Endodermal cell (in vitro differentiated cells): ENCODE measurements around the gene PCDHGC4. TPM values are rescaled to one million over a fixed set of nuclear protein-coding genes. Genes with fewer than 3 reads are reported as not detected.

ENCODE experiments used
- DNase-seq: peaks from one replicate; pipeline ENCODE4 v3.0.0-alpha.2; 2017
- H3K27ac ChIP-seq: 2 replicates; pipeline ENCODE4 v1.5.1; 2013; ENCODE audit warnings: mild to moderate bottlenecking, low read depth, low read length, moderate library complexity
- H3K27me3 ChIP-seq: 2 replicates; pipeline ENCODE4 v1.6.1; 2013; ENCODE audit warnings: mild to moderate bottlenecking, low read length, moderate library complexity; ENCODE audit not compliant: insufficient read depth, control insufficient read depth, poor library complexity, severe bottlenecking
- H3K36me3 ChIP-seq: 2 replicates; pipeline ENCODE4 v1.7.0; 2013; ENCODE audit warnings: mild to moderate bottlenecking, low read length, moderate library complexity; ENCODE audit not compliant: control insufficient read depth, insufficient read depth
- H3K4me1 ChIP-seq: one replicate; pipeline ENCODE4 v1.7.0; 2013; ENCODE audit warnings: low read length; ENCODE audit not compliant: control insufficient read depth, insufficient read depth
- H3K4me3 ChIP-seq: 2 replicates; pipeline ENCODE4 v1.5.1; 2013; ENCODE audit warnings: mild to moderate bottlenecking, low read length, moderate library complexity
- H3K9ac ChIP-seq: 2 replicates; pipeline ENCODE4 v1.6.1; 2013; ENCODE audit warnings: mild to moderate bottlenecking, low read length, moderate library complexity; ENCODE audit not compliant: poor library complexity, severe bottlenecking; ENCODE audit errors: extremely low read depth
- H3K9me3 ChIP-seq: 2 replicates; pipeline ENCODE4 v1.6.1; 2013; ENCODE audit warnings: mild to moderate bottlenecking, low read length, moderate library complexity; ENCODE audit not compliant: control insufficient read depth
- H3K27ac Mint-ChIP-seq: 2 replicates; pipeline ENCODE4 v1.8.0; 2020; ENCODE audit warnings: mixed read lengths
- H3K27me3 Mint-ChIP-seq: 2 replicates; pipeline ENCODE4 v1.8.0; 2021; ENCODE audit warnings: mild to moderate bottlenecking, mixed read lengths; ENCODE audit not compliant: insufficient read depth
- H3K36me3 Mint-ChIP-seq: 2 replicates; pipeline ENCODE4 v1.8.0; 2020; ENCODE audit warnings: low read depth, mixed read lengths
- H3K4me1 Mint-ChIP-seq: 2 replicates; pipeline ENCODE4 v1.8.0; 2020; ENCODE audit warnings: mixed read lengths
- H3K4me3 Mint-ChIP-seq: 2 replicates; pipeline ENCODE4 v1.8.0; 2020; ENCODE audit warnings: mild to moderate bottlenecking, moderate library complexity, mixed read lengths
- H3K9me3 Mint-ChIP-seq: 2 replicates; pipeline ENCODE4 v1.8.0; 2020; ENCODE audit warnings: mild to moderate bottlenecking, mixed read lengths
- WGBS, 2 experiments: methylation state at CpG; one replicate each; pipeline versions ENCODE4 v1.1.5 to v1.1.7; 2013; ENCODE audit warnings: missing lambda C conversion rate in 2 of 2, mixed read lengths in 1 of 2; ENCODE audit not compliant: insufficient coverage in 1 of 2, insufficient read length in 1 of 2; 5-methylcytosine and 5-hydroxymethylcytosine counted together
- total RNA-seq, 2 donors: library from RNA; stranded (reverse); fragmentation: NEBNext Ultra II Directional in 1 of 2; extraction: Animal tissue kit (Norgen Biotek cat#: 25700) in 1 of 2; gene quantifications; 2 replicates in 1 of 2; 3 replicates in 1 of 2; pipeline ENCODE4 v1.2.1, GENCODE V29; 2021
- TF ChIP-seq, protein P1 (sequence below): fragments of 200-600 bp; sonication (generic); conservative IDR thresholded peaks from 2 replicates; pipeline ENCODE4 v1.5.0; 2021; ENCODE audit warnings: antibody characterized with exemption, mild to moderate bottlenecking

The PCDHGC4 gene
- total RNA-seq, 2 donors from 2014 or later = 2.6 to 3.0 TPM

DNA sequence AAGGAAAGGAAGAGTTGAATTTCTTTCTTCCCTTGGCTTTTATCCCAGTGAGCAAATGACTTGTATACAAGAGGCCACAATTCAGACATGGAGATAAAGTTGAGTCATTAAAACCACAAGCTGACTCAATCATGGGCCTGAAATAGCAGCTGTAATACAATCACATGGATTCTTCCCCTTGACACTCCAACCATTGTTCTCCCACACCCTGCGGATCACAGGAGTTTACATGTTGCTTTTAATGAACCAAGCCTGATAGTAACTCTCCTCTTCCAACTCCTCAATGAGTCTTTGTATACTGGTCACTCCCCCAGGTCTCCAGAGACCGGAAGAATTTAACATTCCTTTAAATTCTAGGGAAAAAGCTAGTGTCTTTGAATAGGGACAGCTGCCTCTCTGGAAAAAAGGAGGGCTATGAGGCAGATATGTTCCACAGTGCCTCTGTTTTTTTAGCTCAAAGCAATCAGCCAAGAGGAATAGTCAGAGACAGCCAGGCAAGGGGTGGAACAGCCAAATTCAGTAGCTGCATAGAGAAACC lies 36.5 kb downstream of the PCDHGC4 start:
- H3K4me1 ChIP-seq = peaks cover 12% of the 10 kb centered on the region
- H3K9ac ChIP-seq = no peak overlapping the region
- Mint-ChIP-seq H3K9me3 (no peaks in the 10 kb centered on the region), H3K36me3 (peaks cover 78% of the 10 kb centered on the region), H3K4me3 (no peak overlapping the region), H3K27ac (no peak overlapping the region), H3K27me3 (no peaks in the 10 kb centered on the region), H3K4me1 (peaks cover 18% of the 10 kb centered on the region)
- H3K27me3 ChIP-seq = no peaks in the 10 kb centered on the region
- WGBS, 2 experiments = 17 to 80% methylated on average over 1 to 2 of the region's 2 CpGs
- peak overlapping the region; percentile 15 for H3K4me3 ChIP-seq
- peak overlapping the region; percentile 79 for H3K27ac ChIP-seq
- no peaks in the 10 kb centered on the region for H3K9me3 ChIP-seq
- TF ChIP-seq, protein P1, sequence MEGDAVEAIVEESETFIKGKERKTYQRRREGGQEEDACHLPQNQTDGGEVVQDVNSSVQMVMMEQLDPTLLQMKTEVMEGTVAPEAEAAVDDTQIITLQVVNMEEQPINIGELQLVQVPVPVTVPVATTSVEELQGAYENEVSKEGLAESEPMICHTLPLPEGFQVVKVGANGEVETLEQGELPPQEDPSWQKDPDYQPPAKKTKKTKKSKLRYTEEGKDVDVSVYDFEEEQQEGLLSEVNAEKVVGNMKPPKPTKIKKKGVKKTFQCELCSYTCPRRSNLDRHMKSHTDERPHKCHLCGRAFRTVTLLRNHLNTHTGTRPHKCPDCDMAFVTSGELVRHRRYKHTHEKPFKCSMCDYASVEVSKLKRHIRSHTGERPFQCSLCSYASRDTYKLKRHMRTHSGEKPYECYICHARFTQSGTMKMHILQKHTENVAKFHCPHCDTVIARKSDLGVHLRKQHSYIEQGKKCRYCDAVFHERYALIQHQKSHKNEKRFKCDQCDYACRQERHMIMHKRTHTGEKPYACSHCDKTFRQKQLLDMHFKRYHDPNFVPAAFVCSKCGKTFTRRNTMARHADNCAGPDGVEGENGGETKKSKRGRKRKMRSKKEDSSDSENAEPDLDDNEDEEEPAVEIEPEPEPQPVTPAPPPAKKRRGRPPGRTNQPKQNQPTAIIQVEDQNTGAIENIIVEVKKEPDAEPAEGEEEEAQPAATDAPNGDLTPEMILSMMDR = no peak
- peaks cover 86% of the 10 kb centered on the region for H3K36me3 ChIP-seq
- DNase-seq = no peak

DNA sequence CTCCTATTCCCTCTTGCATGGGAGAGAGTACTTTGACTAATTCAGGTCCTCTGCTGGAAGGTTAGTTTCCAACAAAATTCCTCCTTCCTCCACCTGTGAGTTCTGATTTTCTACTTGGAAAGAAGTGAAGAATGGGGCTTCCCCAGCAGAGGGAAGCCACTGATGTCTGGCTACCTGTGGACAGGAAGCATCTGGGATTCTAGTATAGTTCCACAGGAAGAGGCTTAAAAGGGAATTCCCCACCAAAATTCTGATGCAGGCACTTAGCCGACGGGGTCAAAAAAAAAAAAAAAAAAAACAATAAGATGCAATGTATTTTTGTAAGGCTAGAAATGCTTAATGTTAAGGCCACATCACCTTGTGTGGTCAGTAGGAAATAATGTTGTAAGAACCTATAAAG lies 37.5 kb downstream of the PCDHGC4 start:
- peaks cover 79% of the 10 kb centered on the region for H3K36me3 Mint-ChIP-seq
- Histone ChIP-seq H3K9me3 (no peaks in the 10 kb centered on the region), H3K4me1 (peaks cover 12% of the 10 kb centered on the region), H3K36me3 (peaks cover 86% of the 10 kb centered on the region), H3K27me3 (no peaks in the 10 kb centered on the region), H3K9ac (no peak overlapping the region), H3K4me3 (no peak overlapping the region), H3K27ac (no peak overlapping the region)
- H3K4me1 Mint-ChIP-seq = peaks cover 18% of the 10 kb centered on the region
- TF ChIP-seq, protein P1 = no peak
- H3K9me3 Mint-ChIP-seq = no peaks in the 10 kb centered on the region
- DNase-seq = no peak
- no peaks in the 10 kb centered on the region for H3K27me3 Mint-ChIP-seq
- no peak overlapping the region for H3K4me3 Mint-ChIP-seq
- no peak overlapping the region for H3K27ac Mint-ChIP-seq
- 94% methylated on average over 2 of the region's 2 CpGs for WGBS, 2 experiments

DNA sequence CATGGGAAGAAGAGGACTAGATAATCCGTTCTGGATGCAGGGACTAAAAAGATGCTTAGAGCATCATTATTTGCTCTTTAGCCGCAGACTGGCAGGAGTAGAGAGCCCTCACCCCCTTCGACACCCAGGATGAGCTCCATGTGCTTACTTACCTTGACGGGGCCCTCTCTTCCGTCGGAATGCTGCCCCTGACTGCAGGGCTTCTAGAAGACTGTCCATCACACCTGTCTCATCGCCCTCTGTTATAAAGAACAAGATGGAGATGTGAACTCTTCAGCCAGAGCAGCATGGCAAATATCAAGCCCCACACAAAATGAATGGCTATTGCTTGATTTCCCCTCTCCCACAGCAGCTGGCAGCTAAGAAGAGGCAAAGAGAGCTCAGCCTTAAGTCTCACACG lies 39.2 kb downstream of the PCDHGC4 start:
- Mint-ChIP-seq H3K9me3 (no peaks in the 10 kb centered on the region), H3K27ac (peak overlapping the region; percentile 87), H3K4me3 (no peak overlapping the region), H3K36me3 (peaks cover 67% of the 10 kb centered on the region), H3K27me3 (no peaks in the 10 kb centered on the region), H3K4me1 (peaks cover 18% of the 10 kb centered on the region)
- no peaks in the 10 kb centered on the region for H3K27me3 ChIP-seq
- TF ChIP-seq, protein P1 = no peak
- WGBS, 2 experiments = 90 to 91% methylated on average over 6 to 8 of the region's 8 CpGs
- peaks cover 86% of the 10 kb centered on the region for H3K36me3 ChIP-seq
- H3K4me1 ChIP-seq = peaks cover 12% of the 10 kb centered on the region
- H3K9me3 ChIP-seq = no peaks in the 10 kb centered on the region
- H3K9ac ChIP-seq = no peak overlapping the region
- DNase-seq = no peak
- H3K27ac ChIP-seq = no peak overlapping the region
- H3K4me3 ChIP-seq = no peak overlapping the region
